HG03095 (cell line): Measurements from ENCODE around the gene FTO.
"Not testable (repeated sequence)": the region's sequence is repeated elsewhere in the genome, so short reads cannot be mapped to it uniquely, and the experiment has no call there.

Source experiments
- ATAC-seq: cut with Tn5 transposase; IDR thresholded peaks from one replicate; pipeline ENCODE4 v1.9.1; 2021; ENCODE audit warnings: moderate library complexity; ENCODE audit not compliant: unreplicated experiment

FTO gene

DNA sequence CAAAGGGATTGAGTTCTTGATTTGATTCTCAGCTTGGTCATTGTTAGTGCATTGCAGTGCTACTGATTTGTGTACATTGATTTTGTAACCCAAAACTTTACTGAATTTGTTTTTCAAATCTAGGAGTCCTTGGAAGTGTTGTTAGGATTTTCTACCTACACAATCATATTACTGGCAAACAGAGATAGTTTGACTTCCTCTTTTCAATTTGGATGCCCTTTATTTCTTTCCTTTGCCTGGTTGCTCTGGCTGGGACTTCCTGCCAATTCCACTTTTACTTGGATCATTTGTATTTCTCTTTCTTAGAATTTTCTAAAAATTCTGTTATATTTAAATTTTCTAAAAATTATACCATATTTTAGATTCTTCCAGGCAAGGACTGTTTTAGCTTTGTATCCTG, 151.1 kb downstream of the FTO start:
- no peak for ATAC-seq

DNA sequence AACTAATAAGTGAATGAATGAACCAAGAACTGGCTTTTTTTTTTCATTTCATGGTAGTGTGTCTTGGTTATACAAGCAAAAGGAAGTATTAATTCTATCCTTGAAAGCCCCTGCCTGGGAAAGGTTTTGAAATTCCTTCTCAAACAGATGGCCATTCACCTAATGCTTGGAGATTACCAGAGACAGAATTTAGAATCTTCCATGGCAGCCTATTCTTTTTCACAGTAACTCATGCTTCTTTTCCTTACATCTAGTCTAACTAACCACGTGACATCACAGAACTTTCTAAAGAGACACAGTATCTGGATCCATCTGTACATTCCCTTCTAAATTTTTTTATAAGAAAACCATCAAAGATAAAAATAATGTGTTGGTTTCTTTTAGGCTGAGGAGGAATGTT, 151.6 kb downstream of the FTO start:
- ATAC-seq, result no peak

GRCh38 chr16:53859995-53860540, 156.1 kb downstream of the FTO start:
- ATAC-seq, result no peak

- no peak for ATAC-seq
Measured at GRCh38 chr16:53863861-53864260, 159.9 kb downstream of the FTO start.

- no peak for ATAC-seq
Measured at GRCh38 chr16:53864819-53865493, 161.0 kb downstream of the FTO start.

DNA sequence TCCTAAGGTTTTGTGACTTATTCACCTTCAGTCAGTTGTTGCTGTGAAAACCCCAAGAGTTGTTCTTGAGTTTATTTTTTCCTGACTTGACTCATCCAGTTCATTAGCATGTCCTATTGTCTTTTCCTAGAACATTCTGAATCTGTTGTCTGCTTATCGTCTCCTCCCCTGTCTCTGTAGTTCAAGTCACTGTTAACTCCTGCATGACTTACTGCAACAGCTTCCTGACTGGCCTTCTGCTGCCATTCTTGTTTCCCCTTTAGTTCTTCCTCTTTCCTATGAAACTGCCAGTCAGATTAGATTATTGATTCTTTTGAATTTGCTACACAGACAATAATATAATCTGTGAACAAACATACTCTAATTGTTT, 161.5 kb downstream of the FTO start:
- ATAC-seq, result peak; percentile 68

GRCh38 chr16:53866520-53866919, 162.6 kb downstream of the FTO start:
- ATAC-seq, result no peak

- ATAC-seq, result no peak
Measured at GRCh38 chr16:53870831-53871230, 166.9 kb downstream of the FTO start.

DNA sequence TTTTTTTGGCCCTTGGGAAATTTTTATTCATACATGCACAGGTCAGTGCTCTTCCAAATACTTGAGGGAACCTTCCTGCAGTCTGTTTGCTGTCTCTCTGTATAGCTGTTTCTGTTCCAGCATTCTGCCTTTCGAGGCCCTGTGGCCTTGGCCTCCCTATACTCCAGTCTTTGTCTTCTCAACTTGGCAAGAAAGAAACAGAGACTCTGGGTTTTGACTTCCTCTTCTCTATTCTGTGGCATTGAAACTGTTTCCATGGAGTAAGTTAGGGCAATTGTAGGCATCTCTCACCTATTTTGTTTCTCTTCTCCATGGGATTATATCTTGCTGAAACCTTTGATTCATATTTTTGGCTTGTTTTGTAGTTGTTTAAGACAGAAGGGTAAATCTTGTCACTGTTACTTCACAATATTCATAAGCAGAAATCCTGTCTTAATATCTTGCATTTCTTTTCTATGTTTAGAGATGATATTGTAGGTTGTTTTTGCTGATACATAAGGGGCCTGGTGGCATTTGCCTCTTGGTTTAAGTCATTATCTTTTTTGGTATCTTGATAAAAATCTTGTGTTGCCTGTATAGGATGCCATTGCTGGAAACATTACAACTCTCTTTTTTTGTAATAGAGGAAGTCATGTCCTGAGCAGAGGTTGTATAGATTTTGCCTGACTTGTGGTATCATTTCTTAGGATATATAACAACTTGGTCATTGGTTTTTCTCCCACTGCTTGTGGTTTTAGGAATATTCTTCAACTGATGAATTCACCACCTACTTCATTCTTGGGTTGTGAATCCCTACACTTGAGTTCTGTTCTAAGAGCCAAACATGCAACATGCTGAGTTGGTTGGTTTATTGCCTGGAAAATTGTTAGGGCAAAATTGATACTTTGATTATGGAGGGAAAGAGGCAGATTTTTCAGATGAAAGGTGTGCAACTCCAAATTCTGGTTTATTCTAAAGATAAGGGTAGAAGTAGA, 168.6 kb downstream of the FTO start:
- ATAC-seq, result no peak

GRCh38 chr16:53876811-53877210, 172.9 kb downstream of the FTO start:
- ATAC-seq, result no peak

- ATAC-seq, result no peak
Measured at GRCh38 chr16:53878216-53878615, 174.3 kb downstream of the FTO start.

DNA sequence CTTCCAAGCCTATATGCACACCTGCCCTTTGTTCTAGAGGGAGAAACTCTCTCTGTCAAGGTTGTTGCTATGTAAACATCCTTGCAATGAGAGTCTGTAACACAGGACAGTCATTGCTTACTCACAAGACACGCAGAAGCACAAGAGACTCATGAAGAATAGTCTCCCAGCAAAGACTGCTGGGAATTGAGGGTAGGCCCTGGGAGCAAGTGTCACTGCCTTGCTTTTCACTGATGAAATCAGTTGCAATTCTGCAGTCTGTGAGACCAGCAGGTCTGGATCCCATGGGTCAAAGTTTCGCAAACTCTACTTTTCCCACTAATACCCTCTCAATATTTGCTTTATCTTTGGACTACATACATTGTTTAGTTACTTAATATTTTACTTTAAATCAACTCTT, 177.4 kb downstream of the FTO start:
- no peak for ATAC-seq

DNA sequence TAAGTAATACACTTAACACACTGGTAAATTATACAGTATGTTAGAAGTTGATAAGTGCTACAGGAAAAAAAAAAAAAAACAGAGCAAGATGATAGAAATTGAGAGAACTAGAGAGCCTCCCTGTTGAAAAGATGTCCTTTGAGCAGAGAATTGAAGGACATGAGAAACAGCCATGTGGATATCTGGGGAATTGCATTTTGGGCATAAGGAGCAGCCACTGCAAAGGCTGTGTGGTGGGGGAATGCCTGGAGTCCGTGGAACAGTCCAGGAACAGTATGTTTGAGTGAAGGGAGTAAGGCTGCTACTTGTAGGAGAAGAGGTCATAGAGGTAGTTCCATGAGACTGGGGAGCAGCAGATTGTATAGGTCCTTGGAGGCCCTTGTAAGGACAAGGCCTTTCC, 178.4 kb downstream of the FTO start:
- ATAC-seq, result no peak

DNA sequence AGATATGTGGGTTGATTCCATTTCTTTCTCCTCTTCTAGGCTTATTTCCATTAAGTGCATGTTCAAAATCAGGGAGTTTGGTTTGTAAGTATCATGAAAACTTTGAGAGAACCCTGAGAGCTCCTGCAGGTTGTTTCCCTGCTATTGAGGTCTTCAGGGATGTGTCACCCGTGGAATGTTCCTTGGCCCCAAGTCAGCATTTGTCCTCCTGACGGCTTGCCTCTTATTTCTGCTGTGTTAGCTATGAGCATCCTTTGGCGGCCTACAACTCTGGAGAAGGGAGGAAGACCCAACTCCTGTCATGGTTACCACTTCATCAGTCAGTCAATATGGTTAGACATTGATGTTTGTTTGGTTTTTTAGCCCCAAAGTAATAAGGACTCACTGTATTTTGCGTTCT, 180.8 kb downstream of the FTO start:
- no peak for ATAC-seq

DNA sequence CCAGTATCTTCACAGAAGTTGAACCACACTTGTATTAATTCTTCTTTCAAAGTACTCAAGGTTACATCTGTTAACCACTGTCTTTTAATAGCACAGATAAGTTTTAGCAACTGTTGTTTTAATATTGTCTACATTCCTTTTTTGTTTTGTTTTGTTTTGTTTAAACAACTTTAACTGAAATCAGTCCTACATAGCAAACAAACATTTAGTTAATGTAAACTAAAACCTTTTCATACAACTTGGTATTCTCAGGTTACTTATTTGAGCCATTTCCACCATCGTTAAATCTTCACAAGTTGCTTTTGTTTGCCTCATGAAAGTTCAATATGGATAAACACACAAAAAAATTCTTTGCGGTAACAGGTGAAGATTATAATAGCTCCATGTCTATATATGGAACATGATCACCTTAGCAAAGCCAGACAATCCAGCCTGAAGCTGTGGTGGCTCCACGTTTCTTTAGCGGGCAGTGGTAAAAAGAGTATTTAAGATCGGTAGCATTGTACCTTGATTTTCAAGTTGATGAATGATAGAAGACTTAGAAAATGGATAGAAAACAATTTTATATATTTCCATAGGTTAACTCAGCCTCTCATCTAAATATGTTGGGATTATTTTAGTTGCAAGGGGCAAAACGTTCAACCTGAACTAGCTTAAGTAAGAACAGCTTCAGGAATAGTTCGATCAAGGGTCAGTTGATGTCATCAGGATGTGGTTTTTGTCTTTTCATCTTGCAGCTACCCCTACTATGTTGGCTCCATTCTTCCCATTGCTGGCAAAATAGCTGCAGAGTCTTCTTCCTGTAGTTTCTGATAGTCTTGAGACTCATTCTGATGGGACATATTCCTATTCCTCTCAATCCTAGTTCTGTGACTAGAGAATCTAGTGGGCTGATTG, 182.8 kb downstream of the FTO start:
- ATAC-seq, result no peak

DNA sequence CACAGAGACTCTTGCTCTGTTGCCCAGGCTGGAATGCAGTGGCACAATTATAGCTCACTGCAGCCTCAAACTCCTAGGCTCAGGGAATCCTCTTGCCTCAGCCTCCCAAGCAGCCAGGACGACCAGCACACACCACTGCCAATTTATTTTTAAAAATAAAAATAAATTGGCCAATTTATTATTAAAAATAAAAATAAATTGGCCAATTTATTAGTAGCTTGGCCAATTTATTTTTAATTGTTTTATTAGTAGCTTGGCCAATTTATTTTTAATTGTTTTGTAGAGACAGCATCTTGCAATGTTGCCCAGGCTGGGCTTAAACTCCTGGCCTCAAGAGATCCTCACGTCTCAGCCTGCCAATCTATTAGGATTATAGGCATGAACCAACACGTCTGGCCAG, 184.3 kb downstream of the FTO start:
- no peak for ATAC-seq

- ATAC-seq, result not testable (repeated sequence)
Measured at GRCh38 chr16:53890877-53891276, 186.9 kb downstream of the FTO start.

- ATAC-seq, result no peak
Measured at GRCh38 chr16:53891409-53892139, 187.6 kb downstream of the FTO start.

- ATAC-seq, result no peak
Measured at GRCh38 chr16:53892155-53892554, 188.2 kb downstream of the FTO start.

DNA sequence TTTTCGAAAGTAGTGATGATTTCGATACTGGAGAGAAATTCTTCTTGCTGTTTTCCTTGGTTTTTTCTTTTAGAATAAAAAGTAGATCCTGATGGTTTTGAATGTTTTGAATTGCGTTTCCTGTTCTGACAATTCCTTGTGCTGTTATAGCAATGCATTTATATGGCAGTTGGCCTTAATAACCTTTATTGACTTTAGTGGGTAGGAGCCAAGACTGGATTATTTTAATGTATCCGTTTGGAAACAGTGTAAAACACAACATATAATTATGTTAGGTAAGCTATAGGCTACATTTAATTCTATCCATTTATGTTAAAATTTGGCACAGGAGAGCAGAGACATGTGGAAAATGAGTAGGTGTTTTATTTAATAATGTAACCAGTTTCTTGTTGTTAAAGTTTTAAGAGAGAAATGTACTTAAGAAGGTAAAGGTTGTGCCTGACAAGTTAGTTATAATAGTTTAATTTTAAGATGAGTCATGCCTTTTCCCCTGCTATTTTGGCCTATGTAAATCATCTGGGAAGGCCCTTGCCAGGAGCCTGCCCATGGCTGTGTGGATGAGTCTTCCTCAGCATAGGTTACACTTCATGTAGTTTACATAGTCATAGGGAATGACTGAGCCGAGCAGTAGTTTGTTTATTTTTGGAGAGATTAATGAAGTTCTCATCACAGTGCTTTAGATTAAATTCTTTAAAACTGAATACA, 189.9 kb downstream of the FTO start:
- ATAC-seq, result no peak
